Neural cell (in vitro differentiated cells): ENCODE results near the gene CABS1. TPM values are rescaled to one million over a fixed set of nuclear protein-coding genes. Genes with fewer than 3 reads are reported as not detected.

Experiments used
- H2AFZ ChIP-seq: fragments of 200-600, 300-800 bp; sonication (generic), shearing (Covaris generic); 2 replicates; pipeline ENCODE4 v1.6.0; 2014; ENCODE audit warnings: low read depth, mild to moderate bottlenecking, antibody characterized with exemption, low read length, moderate library complexity
- H3F3A ChIP-seq: fragments of 200-600 bp; shearing (Covaris generic); 2 replicates; pipeline ENCODE4 v1.6.1; 2016; ENCODE audit warnings: mild to moderate bottlenecking, moderate library complexity, mixed read lengths, antibody characterized with exemption, low read length; ENCODE audit not compliant: insufficient read depth, poor library complexity, severe bottlenecking
- H3K27ac ChIP-seq: fragments of 200-600, 300-800 bp; sonication (generic), shearing (Covaris generic); 2 replicates; pipeline ENCODE4 v1.5.1; 2014; ENCODE audit warnings: mild to moderate bottlenecking, low read length, moderate library complexity
- H3K27me3 ChIP-seq: fragments of 300-800, 200-600 bp; sonication (generic), shearing (Covaris generic); 2 replicates; pipeline ENCODE4 v1.6.0; 2014; ENCODE audit warnings: mild to moderate bottlenecking, low read depth, low read length, moderate library complexity; ENCODE audit not compliant: insufficient read depth
- H3K36me3 ChIP-seq: fragments of 300-800, 200-600 bp; sonication (generic), shearing (Covaris generic); 2 replicates; pipeline ENCODE4 v1.5.1; 2014; ENCODE audit warnings: mild to moderate bottlenecking, antibody characterized with exemption, low read length, moderate library complexity; ENCODE audit not compliant: insufficient read depth
- H3K4me2 ChIP-seq: fragments of 300-800, 200-600 bp; sonication (generic), shearing (Covaris generic); 2 replicates; pipeline ENCODE4 v1.6.0; 2014; ENCODE audit warnings: mild to moderate bottlenecking, low read length
- H3K4me3 ChIP-seq: fragments of 300-800, 200-600 bp; sonication (generic), shearing (Covaris generic); 2 replicates; pipeline ENCODE4 v1.5.1; 2014; ENCODE audit warnings: mild to moderate bottlenecking, low read length, moderate library complexity
- H3K79me2 ChIP-seq: fragments of 200-600 bp; shearing (Covaris generic); replicated peaks from 2 replicates; pipeline ENCODE4 v1.6.0; 2014; ENCODE audit warnings: mild to moderate bottlenecking, low read length, moderate library complexity; ENCODE audit not compliant: insufficient read depth
- H3K9ac ChIP-seq: fragments of 300-800, 200-600 bp; sonication (generic), shearing (Covaris generic); 2 replicates; pipeline ENCODE4 v1.6.1; 2016; ENCODE audit warnings: mild to moderate bottlenecking, low read length, mixed read lengths
- H3K9me2 ChIP-seq: fragments of 200-600 bp; shearing (Covaris generic); 2 replicates; pipeline ENCODE4 v1.6.1; 2016; ENCODE audit warnings: mild to moderate bottlenecking, low read length, mixed read lengths; ENCODE audit not compliant: insufficient read depth
- H3K9me3 ChIP-seq: fragments of 200-600, 300-800 bp; sonication (generic), shearing (Covaris generic); 2 replicates; pipeline ENCODE4 v1.6.1; 2016; ENCODE audit warnings: mild to moderate bottlenecking, mixed run types, low read length, moderate library complexity, mixed read lengths
- H4K20me1 ChIP-seq: fragments of 200-600 bp; shearing (Covaris generic); 2 replicates; pipeline ENCODE4 v1.6.1; 2016; ENCODE audit warnings: mild to moderate bottlenecking, mixed run types; ENCODE audit not compliant: insufficient read depth
- EP300 ChIP-seq: fragments of 450-650 bp; conservative IDR thresholded peaks from 2 replicates; pipeline ENCODE4 v1.6.1; 2014; ENCODE audit warnings: antibody characterized with exemption, mild to moderate bottlenecking, moderate library complexity; ENCODE audit not compliant: poor library complexity, severe bottlenecking
- EZH2 ChIP-seq: fragments of 200-600, 300-800 bp; shearing (Covaris generic), sonication (generic); IDR thresholded peaks from 2 replicates; pipeline ENCODE4 v1.6.1; 2014; ENCODE audit warnings: antibody characterized with exemption, low read length, borderline replicate concordance, mild to moderate bottlenecking; ENCODE audit not compliant: insufficient read depth, poor library complexity, severe bottlenecking
- MXI1 ChIP-seq: fragments of 450-650 bp; conservative IDR thresholded peaks from 2 replicates; pipeline ENCODE4 v1.6.1; 2014; ENCODE audit warnings: antibody characterized with exemption, mild to moderate bottlenecking; ENCODE audit not compliant: poor library complexity, severe bottlenecking
- POLR2AphosphoS5 ChIP-seq: IDR thresholded peaks from 2 replicates; pipeline ENCODE4 v1.6.1; 2012
- RAD21 ChIP-seq: fragments of 450-650 bp; conservative IDR thresholded peaks from 2 replicates; pipeline ENCODE4 v1.6.1; 2014; ENCODE audit warnings: antibody characterized with exemption, mild to moderate bottlenecking, moderate library complexity
- SMC3 ChIP-seq: fragments of 450-650 bp; conservative IDR thresholded peaks from 2 replicates; pipeline ENCODE4 v1.6.1; 2014; ENCODE audit warnings: antibody characterized with exemption, mild to moderate bottlenecking, moderate library complexity; ENCODE audit not compliant: poor library complexity
- TAF1 ChIP-seq: IDR thresholded peaks from 2 replicates; pipeline ENCODE4 v1.6.1; 2012; ENCODE audit warnings: low read depth
- polyA minus RNA-seq: library from RNA; depleted of rRNA, polyadenylated mRNA; stranded (reverse); fragments of >200 nt; gene quantifications from 2 replicates; pipeline ENCODE4 v1.2.3, GENCODE V29; 2014
- polyA plus RNA-seq: library from polyadenylated mRNA; depleted of rRNA; stranded (reverse); fragments of >200 nt; gene quantifications from 2 replicates; pipeline ENCODE4 v1.2.3, GENCODE V29; 2014
- TF ChIP-seq, protein P1 (sequence below): fragments of 450-650 bp; IDR thresholded peaks from 2 replicates; pipeline ENCODE4 v1.5.1; 2014; ENCODE audit warnings: antibody characterized with exemption, mild to moderate bottlenecking, moderate library complexity; ENCODE audit not compliant: poor library complexity, severe bottlenecking
- TF ChIP-seq, protein P2 (sequence below): IDR thresholded peaks from 2 replicates; pipeline ENCODE4 v1.6.1; 2012; ENCODE audit warnings: borderline replicate concordance

CABS1 gene
- polyA plus RNA-seq (not detected in 2 replicates), polyA minus RNA-seq (not detected in 2 replicates)

DNA sequence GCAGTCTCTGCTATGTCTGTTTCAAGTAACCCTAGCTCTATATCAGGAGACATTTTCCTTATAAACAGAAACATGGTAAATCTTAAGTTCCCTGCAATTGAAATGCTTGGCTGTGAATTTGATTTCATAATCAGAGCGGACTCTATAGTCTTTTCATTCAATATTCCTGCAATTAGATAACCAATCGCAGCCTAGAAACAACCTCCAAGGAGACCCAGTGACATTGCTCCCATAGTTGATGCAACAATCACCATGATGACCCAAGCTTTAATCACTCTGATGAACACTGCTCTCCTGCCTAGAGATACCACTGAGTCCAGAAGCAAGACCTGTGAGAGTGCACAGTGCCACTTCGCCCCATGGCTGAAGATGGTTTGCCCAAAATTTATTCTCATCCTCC is at the start of gene CABS1:
CABS1 (plus strand) TSS at position 301 of the 400 bp plus-strand sequence; CDS start at position 360, 59 bp downstream.
- Histone ChIP-seq H3K27me3 (no peaks in the 10 kb centered on the region), H3K4me2 (no peak within 1 kb of the TSS), H3K36me3 (no peaks in the 10 kb centered on the region), H2AFZ (no peak within 1 kb of the TSS), H3K9ac (no peak within 1 kb of the TSS), H3K79me2 (no peaks in the 10 kb centered on the region), H3F3A (no peaks in the 10 kb centered on the region), H3K9me3 (no peaks in the 10 kb centered on the region), H3K4me3 (no peak within 1 kb of the TSS), H3K27ac (no peak within 1 kb of the TSS), H4K20me1 (no peaks in the 10 kb centered on the region), H3K9me2 (no peaks in the 10 kb centered on the region)
- TF ChIP-seq, protein P1, sequence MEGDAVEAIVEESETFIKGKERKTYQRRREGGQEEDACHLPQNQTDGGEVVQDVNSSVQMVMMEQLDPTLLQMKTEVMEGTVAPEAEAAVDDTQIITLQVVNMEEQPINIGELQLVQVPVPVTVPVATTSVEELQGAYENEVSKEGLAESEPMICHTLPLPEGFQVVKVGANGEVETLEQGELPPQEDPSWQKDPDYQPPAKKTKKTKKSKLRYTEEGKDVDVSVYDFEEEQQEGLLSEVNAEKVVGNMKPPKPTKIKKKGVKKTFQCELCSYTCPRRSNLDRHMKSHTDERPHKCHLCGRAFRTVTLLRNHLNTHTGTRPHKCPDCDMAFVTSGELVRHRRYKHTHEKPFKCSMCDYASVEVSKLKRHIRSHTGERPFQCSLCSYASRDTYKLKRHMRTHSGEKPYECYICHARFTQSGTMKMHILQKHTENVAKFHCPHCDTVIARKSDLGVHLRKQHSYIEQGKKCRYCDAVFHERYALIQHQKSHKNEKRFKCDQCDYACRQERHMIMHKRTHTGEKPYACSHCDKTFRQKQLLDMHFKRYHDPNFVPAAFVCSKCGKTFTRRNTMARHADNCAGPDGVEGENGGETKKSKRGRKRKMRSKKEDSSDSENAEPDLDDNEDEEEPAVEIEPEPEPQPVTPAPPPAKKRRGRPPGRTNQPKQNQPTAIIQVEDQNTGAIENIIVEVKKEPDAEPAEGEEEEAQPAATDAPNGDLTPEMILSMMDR = no peak
- TF ChIP-seq SMC3 (no peak), TAF1 (no peak), EZH2 (no peak)
- TF ChIP-seq, protein P2, sequence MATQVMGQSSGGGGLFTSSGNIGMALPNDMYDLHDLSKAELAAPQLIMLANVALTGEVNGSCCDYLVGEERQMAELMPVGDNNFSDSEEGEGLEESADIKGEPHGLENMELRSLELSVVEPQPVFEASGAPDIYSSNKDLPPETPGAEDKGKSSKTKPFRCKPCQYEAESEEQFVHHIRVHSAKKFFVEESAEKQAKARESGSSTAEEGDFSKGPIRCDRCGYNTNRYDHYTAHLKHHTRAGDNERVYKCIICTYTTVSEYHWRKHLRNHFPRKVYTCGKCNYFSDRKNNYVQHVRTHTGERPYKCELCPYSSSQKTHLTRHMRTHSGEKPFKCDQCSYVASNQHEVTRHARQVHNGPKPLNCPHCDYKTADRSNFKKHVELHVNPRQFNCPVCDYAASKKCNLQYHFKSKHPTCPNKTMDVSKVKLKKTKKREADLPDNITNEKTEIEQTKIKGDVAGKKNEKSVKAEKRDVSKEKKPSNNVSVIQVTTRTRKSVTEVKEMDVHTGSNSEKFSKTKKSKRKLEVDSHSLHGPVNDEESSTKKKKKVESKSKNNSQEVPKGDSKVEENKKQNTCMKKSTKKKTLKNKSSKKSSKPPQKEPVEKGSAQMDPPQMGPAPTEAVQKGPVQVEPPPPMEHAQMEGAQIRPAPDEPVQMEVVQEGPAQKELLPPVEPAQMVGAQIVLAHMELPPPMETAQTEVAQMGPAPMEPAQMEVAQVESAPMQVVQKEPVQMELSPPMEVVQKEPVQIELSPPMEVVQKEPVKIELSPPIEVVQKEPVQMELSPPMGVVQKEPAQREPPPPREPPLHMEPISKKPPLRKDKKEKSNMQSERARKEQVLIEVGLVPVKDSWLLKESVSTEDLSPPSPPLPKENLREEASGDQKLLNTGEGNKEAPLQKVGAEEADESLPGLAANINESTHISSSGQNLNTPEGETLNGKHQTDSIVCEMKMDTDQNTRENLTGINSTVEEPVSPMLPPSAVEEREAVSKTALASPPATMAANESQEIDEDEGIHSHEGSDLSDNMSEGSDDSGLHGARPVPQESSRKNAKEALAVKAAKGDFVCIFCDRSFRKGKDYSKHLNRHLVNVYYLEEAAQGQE = no peak

DNA sequence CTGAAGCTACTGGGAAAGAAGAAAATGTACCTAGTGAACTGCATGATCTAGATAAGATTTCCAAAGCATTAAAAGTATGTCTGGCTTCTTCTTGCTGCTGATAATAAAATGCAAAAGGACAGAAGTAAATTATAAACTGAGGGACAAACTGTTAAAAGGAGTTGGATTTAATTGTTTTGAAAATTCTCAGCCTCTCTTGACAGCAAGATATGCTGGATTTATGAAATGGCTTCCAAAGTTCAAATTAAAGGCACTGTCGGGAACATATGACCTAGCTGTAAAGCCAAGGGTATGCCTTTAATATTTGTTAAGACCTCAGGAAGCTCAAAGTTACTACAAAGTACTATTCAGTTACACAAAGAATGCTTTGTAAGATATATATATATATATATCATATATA is 46.1 kb upstream of the CABS1 start:
- Histone ChIP-seq H3K27me3 (no peaks in the 10 kb centered on the region), H3F3A (no peaks in the 10 kb centered on the region), H2AFZ (no peak overlapping the region), H3K9me2 (no peaks in the 10 kb centered on the region), H3K9ac (no peak overlapping the region), H3K79me2 (no peaks in the 10 kb centered on the region), H3K27ac (no peak overlapping the region), H3K36me3 (no peaks in the 10 kb centered on the region), H3K4me3 (no peak overlapping the region), H4K20me1 (no peaks in the 10 kb centered on the region), H3K9me3 (no peaks in the 10 kb centered on the region), H3K4me2 (no peak overlapping the region)
- TF ChIP-seq MXI1 (no peak), EP300 (no peak), EZH2 (no peak), POLR2AphosphoS5 (no peak), RAD21 (no peak), SMC3 (no peak), TAF1 (no peak)
- TF ChIP-seq, protein P2 = no peak
- TF ChIP-seq, protein P1 = no peak
